Measurements from ENCODE around the gene INSM2. TPM values are rescaled to one million over a fixed set of nuclear protein-coding genes. Genes with fewer than 3 reads are reported as not detected.
A peak's percentile ranks its signal among the peaks of the same experiment; 100 is the strongest.

INSM2 gene, protein sequence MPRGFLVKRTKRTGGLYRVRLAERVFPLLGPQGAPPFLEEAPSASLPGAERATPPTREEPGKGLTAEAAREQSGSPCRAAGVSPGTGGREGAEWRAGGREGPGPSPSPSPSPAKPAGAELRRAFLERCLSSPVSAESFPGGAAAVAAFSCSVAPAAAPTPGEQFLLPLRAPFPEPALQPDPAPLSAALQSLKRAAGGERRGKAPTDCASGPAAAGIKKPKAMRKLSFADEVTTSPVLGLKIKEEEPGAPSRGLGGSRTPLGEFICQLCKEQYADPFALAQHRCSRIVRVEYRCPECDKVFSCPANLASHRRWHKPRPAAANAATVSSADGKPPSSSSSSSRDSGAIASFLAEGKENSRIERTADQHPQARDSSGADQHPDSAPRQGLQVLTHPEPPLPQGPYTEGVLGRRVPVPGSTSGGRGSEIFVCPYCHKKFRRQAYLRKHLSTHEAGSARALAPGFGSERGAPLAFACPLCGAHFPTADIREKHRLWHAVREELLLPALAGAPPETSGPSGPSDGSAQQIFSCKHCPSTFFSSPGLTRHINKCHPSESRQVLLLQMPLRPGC
- total RNA-seq (2014; rRNA removed; shearing (Covaris generic)) = not detected in 2 replicates

DNA sequence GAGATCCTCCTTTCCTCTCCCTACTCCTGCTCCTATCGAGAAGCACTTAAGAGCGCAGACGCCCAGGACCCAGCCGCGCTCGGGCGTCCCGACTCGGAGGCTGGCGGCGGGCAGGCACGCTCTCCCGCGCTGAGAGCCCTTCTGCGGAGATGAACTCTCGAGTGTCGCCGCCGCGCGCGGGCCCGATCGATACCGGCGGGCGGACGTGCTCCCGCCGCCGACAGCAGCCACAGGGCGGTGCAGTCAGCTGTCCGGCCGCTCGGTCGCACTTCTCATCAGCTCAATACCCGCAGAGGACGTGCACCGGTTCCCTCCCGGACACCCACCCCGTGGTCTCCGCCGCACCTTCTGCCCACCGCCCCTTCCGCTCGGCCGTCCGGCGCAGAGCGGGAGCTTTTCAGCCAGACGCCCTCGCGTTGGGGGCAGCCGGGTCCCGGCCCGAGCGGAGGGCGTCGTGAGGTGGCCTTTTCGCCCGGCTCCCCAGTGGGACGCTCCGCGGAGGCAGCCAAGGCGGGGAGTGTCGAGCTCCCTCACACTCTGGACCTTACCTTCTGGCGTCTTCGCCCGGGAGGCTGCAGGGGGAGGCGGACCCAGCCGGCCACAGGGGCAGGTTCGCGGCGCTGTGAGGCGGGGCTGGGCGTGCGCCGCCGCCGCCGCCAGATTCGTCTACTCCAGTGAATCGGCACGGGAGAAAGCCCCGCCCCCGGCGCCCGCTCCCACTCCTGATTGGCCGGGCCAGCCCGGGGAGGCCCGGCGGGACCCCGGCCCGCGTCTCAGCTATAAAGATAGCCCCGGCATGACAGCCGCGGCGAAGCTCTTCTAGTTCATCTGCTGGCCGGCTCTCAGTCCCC is at the start of gene INSM2:
TSS of gene INSM2 (plus strand) at position 808 of the 851 bp plus-strand sequence. CDS start 89 bp downstream, outside the sequence.
- Histone ChIP-seq H3K4me3 (peak within 1 kb of the TSS; percentile 35), H3K27ac (no peak within 1 kb of the TSS), H3K27me3 (replicated peaks) (peaks cover 63% of the 10 kb centered on the region), H3K9me3 (replicated peaks) (0 out of 2 replicates have a peak, but pooled peaks cover 5% of the 10 kb centered on the region), H3K4me1 (replicated peaks) (peaks cover 27% of the 10 kb centered on the region), H3K36me3 (no peaks in the 10 kb centered on the region)
- DNase-seq (ENCODE audit: low read depth in 1 of 2, low spot score in 2 of 2) = peak; percentile 59 to 64

DNA sequence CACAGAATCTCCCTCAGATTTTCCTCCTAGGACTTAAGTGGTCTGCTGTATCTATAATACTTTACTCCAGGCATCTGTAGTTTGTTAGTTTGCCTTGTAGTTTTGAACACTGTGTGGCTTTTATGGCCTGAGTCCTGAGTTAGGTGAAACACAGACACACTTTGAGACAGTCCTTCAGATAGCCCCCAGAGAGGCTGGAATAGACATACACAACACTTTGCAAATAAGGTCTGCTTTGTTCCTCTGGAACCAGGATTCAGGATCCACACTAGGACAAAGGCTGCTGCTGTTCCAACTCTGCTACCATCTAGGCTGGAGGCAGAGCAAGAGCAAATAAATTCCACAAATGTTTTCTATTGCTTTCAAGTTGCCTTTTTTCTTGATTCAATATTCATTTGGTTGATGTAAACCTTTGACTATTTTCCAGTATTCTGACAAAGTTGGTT is 41.4 kb upstream of the INSM2 start:
- Histone ChIP-seq H3K9me3 (replicated peaks) (no peaks in the 10 kb centered on the region), H3K4me3 (no peak overlapping the region), H3K36me3 (no peaks in the 10 kb centered on the region), H3K4me1 (replicated peaks) (no peaks in the 10 kb centered on the region), H3K27ac (no peak overlapping the region), H3K27me3 (replicated peaks) (no peaks in the 10 kb centered on the region)
- DNase-seq (ENCODE audit: low read depth in 1 of 2, low spot score in 2 of 2) = no peak

DNA sequence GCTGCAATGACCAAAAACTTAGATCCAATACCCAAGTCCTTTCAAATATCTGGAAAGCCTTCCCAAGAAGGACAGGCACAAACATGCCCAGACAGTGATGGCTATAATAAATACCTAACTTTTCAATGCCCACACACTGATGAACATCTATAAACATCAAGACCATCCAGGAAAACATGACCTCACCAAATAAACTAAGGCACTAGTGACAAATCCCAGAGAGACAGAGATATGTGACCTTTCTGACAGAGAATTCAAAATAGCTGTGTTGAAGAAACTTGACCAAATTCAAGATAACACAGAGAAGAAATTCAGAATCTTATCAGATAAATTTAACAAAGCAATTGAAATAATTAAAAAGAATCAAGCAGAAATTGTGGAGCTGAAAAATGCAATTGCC is 38.7 kb upstream of the INSM2 start:
- H3K4me1 ChIP-seq (replicated peaks) = no peaks in the 10 kb centered on the region
- no peaks in the 10 kb centered on the region for H3K9me3 ChIP-seq (replicated peaks)
- H3K27ac ChIP-seq = no peak overlapping the region
- H3K27me3 ChIP-seq (replicated peaks) = no peaks in the 10 kb centered on the region
- no peak overlapping the region for H3K4me3 ChIP-seq
- no peak for DNase-seq (ENCODE audit: low read depth in 1 of 2, low spot score in 2 of 2)
- no peaks in the 10 kb centered on the region for H3K36me3 ChIP-seq

DNA sequence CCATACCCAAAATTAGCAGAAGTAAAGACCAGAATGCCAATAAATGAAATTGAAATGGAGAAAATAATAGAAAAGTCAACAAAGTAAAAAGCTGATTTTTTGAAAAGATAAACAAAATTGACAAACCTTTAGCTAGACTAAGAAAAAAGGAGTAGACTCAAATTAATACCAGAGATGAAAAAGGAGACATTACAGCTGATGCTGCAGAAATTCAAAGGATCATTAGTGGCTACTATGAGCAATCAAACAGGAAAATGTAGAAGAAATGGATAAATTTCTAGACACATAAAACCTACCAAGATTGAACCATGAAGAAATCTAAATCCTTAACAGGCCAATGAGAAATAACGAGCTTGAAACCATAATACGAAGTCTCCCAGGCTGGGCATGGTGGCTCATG is 34.8 kb upstream of the INSM2 start:
- Histone ChIP-seq H3K4me3 (no peak overlapping the region), H3K27me3 (replicated peaks) (no peaks in the 10 kb centered on the region), H3K4me1 (replicated peaks) (no peaks in the 10 kb centered on the region), H3K9me3 (replicated peaks) (no peaks in the 10 kb centered on the region), H3K36me3 (no peaks in the 10 kb centered on the region), H3K27ac (no peak overlapping the region)
- no peak for DNase-seq (ENCODE audit: low read depth in 1 of 2, low spot score in 2 of 2)

DNA sequence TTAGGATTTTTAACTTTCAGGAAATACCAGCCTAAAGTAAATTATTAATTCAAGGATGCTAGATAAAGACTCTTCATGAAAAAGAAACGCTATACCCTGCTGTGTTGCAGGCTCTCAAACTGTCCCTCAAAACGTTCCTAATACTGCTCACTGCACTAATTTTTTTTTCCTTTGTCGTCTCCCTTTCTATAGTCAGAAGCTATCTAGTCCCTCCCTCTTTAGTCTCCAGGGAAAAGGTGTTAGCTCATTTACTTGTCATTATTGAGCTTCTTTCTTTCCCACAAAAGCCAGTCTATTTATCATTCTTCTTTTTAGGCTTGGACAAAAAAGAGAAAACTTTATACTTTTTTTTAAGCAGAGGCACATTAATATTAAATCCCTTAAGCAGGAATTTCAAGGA is 30.3 kb upstream of the INSM2 start:
- no peak for DNase-seq (ENCODE audit: low read depth in 1 of 2, low spot score in 2 of 2)
- H3K4me3 ChIP-seq = no peak overlapping the region
- H3K9me3 ChIP-seq (replicated peaks) = no peaks in the 10 kb centered on the region
- H3K27ac ChIP-seq = no peak overlapping the region
- no peaks in the 10 kb centered on the region for H3K36me3 ChIP-seq
- H3K27me3 ChIP-seq (replicated peaks) = 0 out of 2 replicates have a peak, but pooled peaks cover 3% of the 10 kb centered on the region
- H3K4me1 ChIP-seq (replicated peaks) = no peaks in the 10 kb centered on the region

DNA sequence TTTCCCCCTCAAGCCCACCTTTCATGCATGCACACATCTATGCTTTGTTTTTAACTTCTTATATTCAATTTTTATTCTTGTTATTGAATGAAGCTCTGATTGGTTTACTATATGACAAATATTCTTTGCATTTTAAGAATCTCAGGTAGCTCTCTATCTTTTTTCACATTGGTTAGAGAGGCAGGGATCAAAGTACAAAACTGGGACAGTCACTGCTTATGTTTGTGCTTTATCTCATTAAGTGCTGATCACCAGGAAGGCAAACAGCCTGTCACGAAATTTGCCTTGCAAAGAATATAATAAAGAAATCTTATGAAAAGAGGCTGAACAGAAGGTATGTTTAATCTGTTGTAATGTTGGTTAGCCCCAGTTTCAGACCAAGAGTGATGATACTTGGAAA is 29.7 kb upstream of the INSM2 start:
- no peaks in the 10 kb centered on the region for H3K4me1 ChIP-seq (replicated peaks)
- DNase-seq (ENCODE audit: low read depth in 1 of 2, low spot score in 2 of 2) = no peak

DNA sequence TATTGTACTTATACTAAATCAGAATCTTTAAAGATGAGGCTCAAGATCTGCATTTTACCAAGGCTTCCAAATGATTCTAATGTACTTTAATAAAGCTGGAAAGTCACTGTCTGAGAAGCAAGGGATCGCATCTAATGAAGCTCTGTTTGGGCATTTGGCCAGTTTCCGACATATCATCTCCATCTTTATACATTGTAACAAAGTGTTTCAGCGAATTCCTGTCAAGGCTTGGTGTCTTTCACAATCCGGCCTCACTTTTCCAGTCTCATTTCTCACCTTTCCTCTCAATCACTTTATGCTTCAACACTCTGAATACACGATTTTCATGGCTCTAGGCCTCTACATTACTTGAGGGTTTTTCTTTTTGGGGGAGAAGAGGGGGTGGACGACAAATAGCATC is 27.5 kb upstream of the INSM2 start:
- Histone ChIP-seq H3K4me3 (no peak overlapping the region), H3K27me3 (replicated peaks) (0 out of 2 replicates have a peak, but pooled peaks cover 8% of the 10 kb centered on the region), H3K36me3 (no peaks in the 10 kb centered on the region), H3K9me3 (replicated peaks) (no peaks in the 10 kb centered on the region), H3K4me1 (replicated peaks) (no peaks in the 10 kb centered on the region), H3K27ac (no peak overlapping the region)
- DNase-seq (ENCODE audit: low read depth in 1 of 2, low spot score in 2 of 2) = no peak

More for the DNA sequence above, 29.7 kb upstream of the INSM2 start:
- Histone ChIP-seq H3K9me3 (replicated peaks) (no peaks in the 10 kb centered on the region), H3K36me3 (no peaks in the 10 kb centered on the region), H3K27me3 (replicated peaks) (0 out of 2 replicates have a peak, but pooled peaks cover 3% of the 10 kb centered on the region), H3K27ac (no peak overlapping the region), H3K4me3 (no peak overlapping the region)

DNA sequence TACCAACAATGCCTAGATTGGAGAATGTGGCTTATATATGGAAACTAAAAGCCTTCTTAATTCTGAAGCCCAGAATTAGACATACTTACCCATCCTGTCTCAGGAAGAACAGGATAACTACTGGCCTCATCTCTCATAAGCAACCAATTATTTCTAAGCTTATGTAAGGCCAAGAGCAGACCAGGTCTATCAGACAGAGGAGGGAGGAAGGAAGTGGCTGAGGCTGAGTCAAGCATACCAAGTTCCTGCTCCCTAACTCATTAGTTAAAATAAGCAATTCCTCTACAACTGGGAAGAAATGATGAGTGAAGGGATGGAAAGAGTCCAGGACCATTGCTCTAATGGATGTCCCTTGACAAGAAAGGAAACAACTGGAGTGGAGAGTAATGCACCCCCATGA is 27.0 kb upstream of the INSM2 start:
- Histone ChIP-seq H3K9me3 (replicated peaks) (no peaks in the 10 kb centered on the region), H3K4me1 (replicated peaks) (no peaks in the 10 kb centered on the region), H3K27me3 (replicated peaks) (0 out of 2 replicates have a peak, but pooled peaks cover 8% of the 10 kb centered on the region), H3K4me3 (no peak overlapping the region), H3K36me3 (no peaks in the 10 kb centered on the region), H3K27ac (no peak overlapping the region)
- no peak for DNase-seq (ENCODE audit: low read depth in 1 of 2, low spot score in 2 of 2)

DNA sequence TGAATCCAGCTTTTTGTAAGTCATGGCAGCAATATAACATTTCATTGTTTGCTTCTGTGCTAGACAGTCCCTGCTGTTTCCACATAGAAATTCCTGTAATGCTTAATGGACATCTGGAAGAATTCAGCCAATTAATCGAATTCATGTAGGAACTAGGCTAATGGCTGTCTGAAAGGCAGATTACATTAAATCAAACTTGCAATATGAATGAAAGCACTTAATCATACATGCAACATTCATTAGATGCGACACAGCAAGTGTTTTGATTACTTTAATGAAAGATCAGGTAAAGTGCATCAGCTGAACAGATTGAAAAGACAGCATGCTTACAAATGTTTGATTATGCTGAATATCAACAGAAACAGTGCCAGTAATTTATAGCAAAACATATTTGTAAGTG is 24.1 kb upstream of the INSM2 start:
- H3K27ac ChIP-seq = no peak overlapping the region

DNA sequence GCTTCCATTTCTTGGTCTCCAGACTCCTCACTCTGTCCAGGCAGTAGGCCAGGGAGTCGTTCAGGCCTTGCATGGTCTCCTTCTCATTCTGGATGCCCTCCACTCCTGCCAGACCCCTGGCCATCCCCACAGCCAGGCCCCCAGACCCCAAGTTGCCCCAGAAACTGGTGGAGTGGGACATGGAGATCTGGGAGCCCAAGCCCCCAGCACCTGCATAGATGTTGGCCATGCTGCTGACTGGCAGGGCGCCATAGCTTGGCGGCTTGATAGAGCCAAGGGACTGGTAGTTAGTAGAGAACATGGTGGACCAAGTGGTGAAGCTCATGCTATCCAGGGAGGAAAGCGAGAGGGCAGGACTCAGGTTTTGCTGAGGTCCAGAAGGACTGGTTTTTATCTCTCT is 21.2 kb upstream of the INSM2 start:
- no peaks in the 10 kb centered on the region for H3K4me1 ChIP-seq (replicated peaks)
- H3K27ac ChIP-seq = no peak overlapping the region
- H3K9me3 ChIP-seq (replicated peaks) = no peaks in the 10 kb centered on the region
- DNase-seq (ENCODE audit: low read depth in 1 of 2, low spot score in 2 of 2) = no peak
- H3K27me3 ChIP-seq (replicated peaks) = 0 out of 2 replicates have a peak, but pooled peaks cover 5% of the 10 kb centered on the region
- no peaks in the 10 kb centered on the region for H3K36me3 ChIP-seq
- no peak overlapping the region for H3K4me3 ChIP-seq

More for the DNA sequence above, 24.1 kb upstream of the INSM2 start:
- H3K27me3 ChIP-seq (replicated peaks) = 0 out of 2 replicates have a peak, but pooled peaks cover 8% of the 10 kb centered on the region
- no peak overlapping the region for H3K4me3 ChIP-seq
- no peak for DNase-seq (ENCODE audit: low read depth in 1 of 2, low spot score in 2 of 2)
- H3K9me3 ChIP-seq (replicated peaks) = no peaks in the 10 kb centered on the region
- H3K4me1 ChIP-seq (replicated peaks) = no peaks in the 10 kb centered on the region
- H3K36me3 ChIP-seq = no peaks in the 10 kb centered on the region

DNA sequence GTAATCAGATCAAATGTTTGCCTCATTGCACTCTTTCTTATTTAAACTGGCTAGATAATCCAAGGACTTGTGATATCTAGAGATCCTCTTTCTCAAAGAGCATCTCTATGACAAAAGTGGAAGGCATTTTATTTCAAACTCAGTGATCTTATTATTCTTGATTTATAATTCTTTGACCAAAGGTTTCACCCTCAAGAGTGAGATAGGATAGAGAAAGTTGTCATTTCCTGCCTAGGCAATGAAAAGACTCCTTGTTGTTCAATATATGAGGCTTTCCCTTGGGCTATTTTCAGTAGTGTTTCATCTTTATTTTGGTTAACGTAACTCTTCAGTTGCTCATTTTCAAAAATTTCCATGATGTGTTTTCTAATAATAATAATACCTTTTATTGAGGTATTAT is 18.0 kb upstream of the INSM2 start:
- H3K4me3 ChIP-seq = no peak overlapping the region
- H3K4me1 ChIP-seq (replicated peaks) = no peaks in the 10 kb centered on the region
- DNase-seq (ENCODE audit: low read depth in 1 of 2, low spot score in 2 of 2) = no peak
- no peak overlapping the region for H3K27ac ChIP-seq
- no peaks in the 10 kb centered on the region for H3K27me3 ChIP-seq (replicated peaks)
- no peaks in the 10 kb centered on the region for H3K36me3 ChIP-seq
- no peaks in the 10 kb centered on the region for H3K9me3 ChIP-seq (replicated peaks)

DNA sequence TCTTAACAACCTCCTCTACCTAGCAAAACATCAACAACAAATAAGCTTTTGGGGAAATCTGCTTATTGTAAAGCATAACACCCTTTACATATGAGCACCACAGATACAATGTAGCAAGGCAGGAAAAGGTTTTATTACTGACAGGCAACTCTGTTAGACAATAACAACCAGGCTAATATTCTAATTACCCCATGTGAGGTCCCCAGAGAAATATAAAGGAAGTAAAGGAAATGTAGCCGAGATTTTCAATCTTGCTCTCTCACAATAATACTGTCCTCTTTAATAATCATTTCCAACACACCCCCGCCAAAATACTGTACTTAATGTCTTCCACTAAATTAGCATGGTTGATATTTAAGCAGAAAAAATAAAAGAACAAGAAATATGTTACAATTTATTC is 14.0 kb upstream of the INSM2 start:
- Histone ChIP-seq H3K36me3 (no peaks in the 10 kb centered on the region), H3K4me1 (replicated peaks) (no peaks in the 10 kb centered on the region), H3K27me3 (replicated peaks) (no peaks in the 10 kb centered on the region), H3K27ac (no peak overlapping the region), H3K9me3 (replicated peaks) (no peaks in the 10 kb centered on the region), H3K4me3 (no peak overlapping the region)
- no peak for DNase-seq (ENCODE audit: low read depth in 1 of 2, low spot score in 2 of 2)

DNA sequence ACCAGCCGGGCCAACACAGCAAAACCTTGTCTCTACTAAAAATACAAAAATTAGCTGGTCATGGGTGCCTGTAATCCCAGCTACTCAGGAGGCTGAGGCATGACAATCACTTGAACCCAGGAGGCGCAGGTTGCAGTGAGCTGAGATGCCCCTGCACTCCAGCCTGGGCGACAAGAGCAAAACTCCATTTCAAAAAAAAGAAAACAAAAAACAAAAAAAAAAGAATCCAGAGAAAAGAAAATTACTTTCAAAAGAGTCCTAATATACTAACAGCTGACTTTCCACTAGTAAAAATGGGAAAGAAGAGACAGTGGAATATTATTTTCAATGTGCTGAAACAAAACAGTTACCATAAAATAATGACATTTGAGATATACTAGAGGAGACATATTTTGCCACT is 8.3 kb upstream of the INSM2 start:
- DNase-seq (ENCODE audit: low read depth in 1 of 2, low spot score in 2 of 2) = no peak
- no peak overlapping the region for H3K4me3 ChIP-seq
- peaks cover 14% of the 10 kb centered on the region; the same call in 1 of the 2 replicates for H3K27me3 ChIP-seq (replicated peaks)
- H3K9me3 ChIP-seq (replicated peaks) = no peaks in the 10 kb centered on the region
- H3K36me3 ChIP-seq = no peaks in the 10 kb centered on the region
- H3K27ac ChIP-seq = no peak overlapping the region
- no peaks in the 10 kb centered on the region for H3K4me1 ChIP-seq (replicated peaks)

Measured in SJSA1 (cell line).